GM12864 (cell line): ENCODE results near the gene TET1.
"Not testable (repeated sequence)": the region's sequence is repeated elsewhere in the genome, so short reads cannot be mapped to it uniquely, and the experiment has no call there.

Source experiments
- DNase-seq: peaks from one replicate; pipeline ENCODE4 v3.0.0-alpha.2; 2011; ENCODE audit warnings: low read depth
- H3K4me3 ChIP-seq: 2 replicates; pipeline ENCODE4 v1.5.1; 2011; ENCODE audit warnings: mild to moderate bottlenecking, low read depth, low read length, control low read depth
- CTCF ChIP-seq: IDR thresholded peaks from 2 replicates; pipeline ENCODE4 v1.5.1; 2011; ENCODE audit warnings: low read depth, mild to moderate bottlenecking, moderate library complexity, low read length, control low read depth, inconsistent platforms; ENCODE audit errors: missing control alignments

TET1 gene

GRCh38 chr10:68565658-68566057, 5.5 kb downstream of the TET1 start:
- H3K4me3 ChIP-seq: no peak overlapping the region
- no peak for DNase-seq
- TF ChIP-seq CTCF: no peak

DNA sequence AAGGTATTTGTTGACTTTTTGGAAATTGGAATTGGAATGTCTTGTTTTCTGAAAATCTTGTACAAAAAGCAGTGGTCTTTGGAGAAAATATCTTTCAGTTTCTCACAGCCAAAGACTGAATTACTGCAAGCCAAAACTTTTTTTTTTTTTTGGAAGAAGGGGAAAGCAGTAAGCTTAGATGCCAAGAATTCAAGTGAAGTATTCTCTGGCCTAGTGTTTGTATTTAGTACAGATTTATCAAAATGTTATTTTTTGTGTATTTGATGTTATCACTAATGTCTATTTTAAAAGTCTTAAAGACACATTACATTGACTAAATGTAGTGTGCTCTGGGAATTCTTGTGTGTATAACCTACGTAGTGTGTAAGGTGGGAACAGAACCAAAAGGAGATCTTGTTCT, 6.2 kb downstream of the TET1 start:
- DNase-seq: no peak
- no peak for TF ChIP-seq CTCF
- no peak overlapping the region for H3K4me3 ChIP-seq

- H3K4me3 ChIP-seq: no peak overlapping the region
- TF ChIP-seq CTCF: no peak
- DNase-seq: no peak
Measured at GRCh38 chr10:68566955-68567354, 6.8 kb downstream of the TET1 start.

DNA sequence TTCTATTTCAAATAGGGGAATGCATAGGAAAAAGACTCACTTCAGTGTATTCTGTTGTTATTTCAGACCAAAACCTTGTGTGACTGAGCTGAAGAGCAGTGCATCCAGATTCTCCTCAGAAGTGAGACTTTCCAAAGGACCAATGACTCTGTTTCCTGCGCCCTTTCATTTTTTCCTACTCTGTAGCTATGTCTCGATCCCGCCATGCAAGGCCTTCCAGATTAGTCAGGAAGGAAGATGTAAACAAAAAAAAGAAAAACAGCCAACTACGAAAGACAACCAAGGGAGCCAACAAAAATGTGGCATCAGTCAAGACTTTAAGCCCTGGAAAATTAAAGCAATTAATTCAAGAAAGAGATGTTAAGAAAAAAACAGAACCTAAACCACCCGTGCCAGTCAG, 12.0 kb downstream of the TET1 start:
- TF ChIP-seq CTCF: no peak
- DNase-seq: no peak
- H3K4me3 ChIP-seq: no peak overlapping the region

DNA sequence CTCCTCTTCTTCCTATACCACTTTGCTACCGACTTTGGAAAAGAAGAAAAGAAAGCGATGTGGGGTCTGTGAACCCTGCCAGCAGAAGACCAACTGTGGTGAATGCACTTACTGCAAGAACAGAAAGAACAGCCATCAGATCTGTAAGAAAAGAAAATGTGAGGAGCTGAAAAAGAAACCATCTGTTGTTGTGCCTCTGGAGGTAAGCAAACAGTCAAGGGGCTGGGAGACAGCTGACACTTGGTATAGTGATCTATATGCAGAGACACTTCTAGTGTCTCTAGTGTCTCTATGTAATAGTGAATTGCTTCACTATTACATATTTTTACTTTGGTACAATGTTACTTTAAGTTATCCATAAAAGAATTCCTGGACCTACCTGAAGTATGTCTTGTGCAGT, 13.9 kb downstream of the TET1 start:
- no peak for TF ChIP-seq CTCF
- H3K4me3 ChIP-seq: no peak overlapping the region
- DNase-seq: no peak

DNA sequence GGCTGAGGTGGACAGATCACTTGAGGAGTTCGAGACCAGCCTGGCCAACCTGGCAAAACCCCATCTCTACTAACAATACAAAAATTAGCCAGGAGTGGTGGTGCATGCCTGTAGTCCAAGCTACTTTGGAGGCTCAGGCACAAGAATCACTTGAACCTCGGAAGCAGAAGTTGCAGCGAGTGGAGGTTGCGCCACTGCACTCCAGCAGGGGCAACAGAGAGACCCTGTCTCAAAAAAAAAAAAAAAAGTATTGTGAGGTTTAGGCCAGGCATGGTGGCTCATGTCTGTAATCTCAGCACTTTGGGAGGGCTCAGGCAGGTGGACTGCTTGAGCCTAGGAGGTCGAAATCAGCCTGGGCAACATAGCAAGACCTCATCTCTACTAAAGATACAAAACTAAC, 16.0 kb downstream of the TET1 start:
- no peak for TF ChIP-seq CTCF
- DNase-seq: no peak
- H3K4me3 ChIP-seq: no peak overlapping the region

DNA sequence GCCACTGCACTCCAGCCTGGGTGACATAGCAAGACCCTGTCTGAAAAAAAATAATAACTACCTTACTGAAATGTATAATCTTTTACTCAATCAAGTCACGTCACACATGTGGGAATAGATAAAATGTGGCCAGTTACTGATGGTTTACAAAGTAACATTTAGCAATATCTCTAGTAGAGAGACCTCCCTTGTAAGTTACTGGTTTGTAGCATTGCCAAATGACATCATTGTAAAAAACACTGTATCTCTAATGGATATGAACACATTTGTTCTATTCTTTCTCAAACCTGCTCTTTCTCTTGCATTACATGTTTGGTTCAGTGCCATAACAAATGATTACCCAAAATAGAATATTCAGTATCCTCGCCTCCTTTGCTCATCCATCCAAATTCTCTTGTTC, 18.8 kb downstream of the TET1 start:
- DNase-seq: no peak
- H3K4me3 ChIP-seq: no peak overlapping the region
- TF ChIP-seq CTCF: no peak

- not testable (repeated sequence) for H3K4me3 ChIP-seq, DNase-seq
Measured at GRCh38 chr10:68584187-68584586, 24.1 kb downstream of the TET1 start.
